HCT116 (cell line): ENCODE data around the gene OR10V1. TPM values are rescaled to one million over a fixed set of nuclear protein-coding genes. Genes with fewer than 3 reads are reported as not detected.

Experiments used
- ATAC-seq: fragments of 200-7000 bp; cut with Tn5 transposase; 2 replicates; pipeline ENCODE4 v1.9.1; 2020; ENCODE audit warnings: mild to moderate bottlenecking, moderate library complexity
- BruUV-seq: library from RNA; stranded (reverse); fragments of 400-500 nt; replicated peaks from 2 replicates; lab custom pipeline; 2021; lab: Mats Ljungman, UMichigan
- CTCF ChIA-PET: fragments of 300-600 bp; sonication (Branson Sonifier 250); formaldehyde crosslinking; loops from one replicate; lab custom pipeline; 2021; ENCODE audit warnings: antibody characterized with exemption; lab: Charles Lee
- POLR2A ChIA-PET: fragments of 300-600, 350-600 bp; sonication (Branson Sonifier 250); formaldehyde crosslinking; loops from one replicate; lab custom pipeline; 2021; ENCODE audit warnings: antibody characterized with exemption; lab: Charles Lee
- RAD21 ChIA-PET, 2 experiments: fragments of 300-600 bp; sonication (Branson Sonifier 250); formaldehyde crosslinking; loops; one replicate each; lab custom pipeline; 2023; ENCODE audit warnings: low total read pairs in 2 of 2; ENCODE audit not compliant: uncharacterized antibody in 2 of 2, unreplicated experiment in 2 of 2, low non-redundant PET in 1 of 2; lab: Charles Lee
- DNase-seq: peaks from one replicate; pipeline ENCODE4 v3.0.0-alpha.2; 2010; ENCODE audit warnings: low read depth, low spot score
- H2AFZ ChIP-seq: fragments of 200-600 bp; shearing (Covaris generic), sonication (generic); 2 replicates; pipeline ENCODE4 v1.6.1; 2017; ENCODE audit warnings: low read depth, mixed run types, mixed read lengths, antibody characterized with exemption, low read length; ENCODE audit not compliant: poor library complexity, severe bottlenecking
- H3K27ac ChIP-seq: 2 replicates; pipeline ENCODE4 v1.5.1; 2012; ENCODE audit warnings: low read depth, low read length
- H3K27me3 ChIP-seq: fragments of 200-600 bp; sonication (generic); 2 replicates; pipeline ENCODE4 v1.6.1; 2016; ENCODE audit warnings: mixed run types, low read length, mixed read lengths; ENCODE audit not compliant: insufficient read depth
- H3K36me3 ChIP-seq, 2 experiments: fragments of 200-500 bp in 1 of 2; fragments of 200-600 bp in 1 of 2; sonication (Bioruptor generic) in 1 of 2; sonication (generic) in 1 of 2; 2 replicates each; pipeline versions ENCODE4 v1.5.1 to v1.6.1; 2014 to 2016; ENCODE audit warnings: low read length in 2 of 2, inconsistent platforms in 1 of 2, mixed read lengths in 1 of 2, mixed run types in 1 of 2; ENCODE audit not compliant: insufficient read depth in 2 of 2, control insufficient read depth in 1 of 2
- H3K4me1 ChIP-seq, 2 experiments: fragments of 200-600 bp in 1 of 2; sonication (generic) in 1 of 2; 2 replicates each; pipeline versions ENCODE4 v1.5.1 to v1.6.1; 2012 to 2017; ENCODE audit warnings: low read length in 2 of 2, inconsistent platforms in 1 of 2, mild to moderate bottlenecking in 1 of 2, mixed read lengths in 1 of 2, mixed run types in 1 of 2, moderate library complexity in 1 of 2; ENCODE audit not compliant: insufficient read depth in 2 of 2, control insufficient read depth in 1 of 2
- H3K4me2 ChIP-seq: fragments of 200-600 bp; sonication (generic); 2 replicates; pipeline ENCODE4 v1.6.1; 2017; ENCODE audit warnings: mixed run types, low read length, mixed read lengths
- H3K4me3 ChIP-seq, 2 experiments: fragments of 200-600 bp in 1 of 2; sonication (generic) in 1 of 2; replicated peaks in 1 of 2; 2 replicates each; pipeline ENCODE4 v1.5.1; 2011 to 2016; ENCODE audit warnings: low read length in 2 of 2, control low read depth in 1 of 2, low read depth in 1 of 2, mild to moderate bottlenecking in 1 of 2, mixed read lengths in 1 of 2, mixed run types in 1 of 2
- H3K79me2 ChIP-seq: fragments of 200-600 bp; sonication (generic); 2 replicates; pipeline ENCODE4 v1.6.1; 2017; ENCODE audit warnings: mild to moderate bottlenecking, mixed run types, low read length, moderate library complexity, mixed read lengths; ENCODE audit not compliant: insufficient read depth
- H3K9ac ChIP-seq: fragments of 200-600 bp; sonication (generic); 2 replicates; pipeline ENCODE4 v1.6.1; 2016; ENCODE audit warnings: low read length, mixed read lengths
- H3K9me2 ChIP-seq: fragments of 200-600 bp; sonication (generic), shearing (Covaris generic); 2 replicates; pipeline ENCODE4 v1.6.1; 2017; ENCODE audit warnings: mixed run types, mild to moderate bottlenecking, moderate library complexity; ENCODE audit not compliant: insufficient read depth
- H3K9me3 ChIP-seq, 2 experiments: fragments of 200-500 bp in 1 of 2; fragments of 200-600 bp in 1 of 2; sonication (Bioruptor generic) in 1 of 2; sonication (generic) in 1 of 2; 2 replicates each; pipeline ENCODE4 v1.6.1; 2014 to 2017; ENCODE audit warnings: low read length in 2 of 2, mixed read lengths in 2 of 2, inconsistent platforms in 1 of 2, low read depth in 1 of 2, mild to moderate bottlenecking in 1 of 2, mixed run types in 1 of 2, moderate library complexity in 1 of 2; ENCODE audit not compliant: control insufficient read depth in 1 of 2, insufficient read depth in 1 of 2
- H4K20me1 ChIP-seq: fragments of 200-600 bp; sonication (generic), shearing (Covaris generic); 2 replicates; pipeline ENCODE4 v1.6.1; 2017; ENCODE audit warnings: mixed run types, mild to moderate bottlenecking, moderate library complexity; ENCODE audit not compliant: insufficient read depth
- CBX3 ChIP-seq: IDR thresholded peaks from 2 replicates; pipeline ENCODE4 v1.6.1; 2012; ENCODE audit warnings: low read depth
- CEBPB ChIP-seq: IDR thresholded peaks from 2 replicates; pipeline ENCODE4 v1.6.1; 2012; ENCODE audit warnings: low read depth
- CTCF ChIP-seq, 3 experiments: fragments of 200-600 bp in 1 of 3; sonication (generic) in 1 of 3; IDR thresholded peaks in 2 of 3; conservative IDR thresholded peaks in 1 of 3; 2 replicates each; pipeline ENCODE4 v1.5.1; 2012 to 2017; ENCODE audit warnings: low read depth in 2 of 3, low read length in 2 of 3, antibody characterized with exemption in 1 of 3, borderline replicate concordance in 1 of 3, control low read depth in 1 of 3, mild to moderate bottlenecking in 1 of 3, mixed read lengths in 1 of 3, mixed run types in 1 of 3, moderate library complexity in 1 of 3; ENCODE audit not compliant: insufficient read depth in 1 of 3
- EGR1 ChIP-seq: IDR thresholded peaks from 2 replicates; pipeline ENCODE4 v1.6.1; 2012; ENCODE audit warnings: low read depth
- ELF1 ChIP-seq: IDR thresholded peaks from 2 replicates; pipeline ENCODE4 v1.6.1; 2012; ENCODE audit warnings: low read depth, borderline replicate concordance
- EZH2 ChIP-seq: fragments of 200-600 bp; sonication (generic); IDR thresholded peaks from 2 replicates; pipeline ENCODE4 v1.6.1; 2017; ENCODE audit warnings: antibody characterized with exemption, mixed run types
- EZH2phosphoT487 ChIP-seq: fragments of 200-600 bp; IDR thresholded peaks from 2 replicates; pipeline ENCODE4 v1.6.1; 2018; ENCODE audit warnings: antibody characterized with exemption, borderline replicate concordance
- FOSL1 ChIP-seq: IDR thresholded peaks from 2 replicates; pipeline ENCODE4 v1.6.1; 2012; ENCODE audit warnings: low read depth
- JUND ChIP-seq: IDR thresholded peaks from 2 replicates; pipeline ENCODE4 v1.6.1; 2012
- POLR2A ChIP-seq: IDR thresholded peaks from 2 replicates; pipeline ENCODE4 v1.7.0; 2011; ENCODE audit warnings: borderline replicate concordance; ENCODE audit not compliant: insufficient read depth, insufficient read length; ENCODE audit errors: extremely low read depth
- POLR2AphosphoS5 ChIP-seq: IDR thresholded peaks from 2 replicates; pipeline ENCODE4 v1.6.1; 2011; ENCODE audit warnings: mild to moderate bottlenecking, low read depth, low read length, moderate library complexity
- RAD21 ChIP-seq: IDR thresholded peaks from 2 replicates; pipeline ENCODE4 v1.6.1; 2012; ENCODE audit warnings: low read depth, mild to moderate bottlenecking
- SIN3A ChIP-seq: IDR thresholded peaks from 2 replicates; pipeline ENCODE4 v1.6.1; 2012; ENCODE audit warnings: low read depth
- SP1 ChIP-seq: IDR thresholded peaks from 2 replicates; pipeline ENCODE4 v1.6.1; 2012; ENCODE audit warnings: low read depth
- SRF ChIP-seq: IDR thresholded peaks from 2 replicates; pipeline ENCODE4 v1.6.1; 2012; ENCODE audit warnings: low read depth
- TCF7L2 ChIP-seq: IDR thresholded peaks from 2 replicates; pipeline ENCODE4 v1.7.0; 2011; ENCODE audit warnings: borderline replicate concordance, inconsistent platforms; ENCODE audit not compliant: insufficient read depth, insufficient read length; ENCODE audit errors: extremely low read depth
- YY1 ChIP-seq: IDR thresholded peaks from 2 replicates; pipeline ENCODE4 v1.6.1; 2011; ENCODE audit warnings: low read length, low read depth, moderate library complexity, mild to moderate bottlenecking; ENCODE audit not compliant: insufficient replicate concordance; ENCODE audit errors: extremely low read depth
- ZFX ChIP-seq: fragments of 450-650 bp; IDR thresholded peaks from 2 replicates; pipeline ENCODE4 v1.6.1; 2017
- ZNF274 ChIP-seq: fragments of 200-500 bp; sonication (Bioruptor generic); IDR thresholded peaks from 2 replicates; pipeline ENCODE4 v1.6.1; 2014; ENCODE audit warnings: mild to moderate bottlenecking, low read depth, low read length, inconsistent platforms
- intact Hi-C: fragments of 100-400 bp; cut with micrococcal nuclease; formaldehyde crosslinking; loops from 2 replicates; pipeline ENCODE4 v1.10.0; 2022
- total RNA-seq: library from RNA; stranded (reverse); gene quantifications from one replicate; pipeline ENCODE4 v1.2.1, GENCODE V29; 2021; ENCODE audit not compliant: unreplicated experiment
- TF ChIP-seq, protein P1 (sequence below): IDR thresholded peaks from 2 replicates; pipeline ENCODE4 v1.6.1; 2011; ENCODE audit warnings: mild to moderate bottlenecking, low read length, moderate library complexity; ENCODE audit not compliant: insufficient replicate concordance; ENCODE audit errors: extremely low read depth
- TF ChIP-seq, protein P2 (sequence below): IDR thresholded peaks from 2 replicates; pipeline ENCODE4 v1.6.1; 2012

The OR10V1 gene
- total RNA-seq, 1 experiment from 2014 or later: not detected

- ChIA-PET CTCF (no interaction called here), POLR2A (no interaction called here), RAD21 (no interaction called here)
- peaks cover 18 to 33% of the 10 kb centered on the region in 2 experiments for H3K4me1 ChIP-seq
- H3K4me3 ChIP-seq: peak overlapping the region in 1 of 2 experiments; percentile 29; a peak in 2 of 4 replicates
- ATAC-seq (peak; percentile 93), DNase-seq (peak; percentile 50)
- no peaks in the 10 kb centered on the region for H3K9me3 ChIP-seq
- intact Hi-C loops: no loop called here
- no peaks in the 10 kb centered on the region for H3K36me3 ChIP-seq
- H2AFZ ChIP-seq: peak overlapping the region; percentile 75
- H3K27me3 ChIP-seq: no peaks in the 10 kb centered on the region
- H3K27ac ChIP-seq: peak overlapping the region; percentile 20; the same call in 1 of the 2 replicates
- no TSS peak for BruUV-seq
- peak overlapping the region; percentile 39; the same call in 1 of the 2 replicates for H3K9ac ChIP-seq
- H3K4me2 ChIP-seq: peak overlapping the region; percentile 79
- H3K9me2 ChIP-seq: no peaks in the 10 kb centered on the region
- H3K79me2 ChIP-seq: no peaks in the 10 kb centered on the region
- H4K20me1 ChIP-seq: no peaks in the 10 kb centered on the region
- TF ChIP-seq RAD21 (no peak), POLR2AphosphoS5 (no peak), CBX3 (peak; percentile 86; the same call in 1 of the 2 replicates), TCF7L2 (peak; percentile 71), JUND (peak; percentile 28; the same call in 1 of the 2 replicates), ZFX (no peak), ZNF274 (no peak), YY1 (no peak), EZH2phosphoT487 (no peak), EZH2 (no peak), SP1 (peak; percentile 49), EGR1 (no peak), POLR2A (no peak), CTCF (IDR thresholded peaks at IDR 0.05 in 2 of 3, conservative IDR thresholded peaks at IDR 0.05 in 1 of 3; ENCODE audit: borderline replicate concordance in 1 of 3, insufficient read depth in 1 of 3, low read depth in 2 of 3, low read length in 2 of 3) (no peak), CEBPB (no peak), SRF (no peak), SIN3A (no peak), ELF1 (no peak), FOSL1 (peak; percentile 32; the same call in 1 of the 2 replicates)
- TF ChIP-seq, protein P1, sequence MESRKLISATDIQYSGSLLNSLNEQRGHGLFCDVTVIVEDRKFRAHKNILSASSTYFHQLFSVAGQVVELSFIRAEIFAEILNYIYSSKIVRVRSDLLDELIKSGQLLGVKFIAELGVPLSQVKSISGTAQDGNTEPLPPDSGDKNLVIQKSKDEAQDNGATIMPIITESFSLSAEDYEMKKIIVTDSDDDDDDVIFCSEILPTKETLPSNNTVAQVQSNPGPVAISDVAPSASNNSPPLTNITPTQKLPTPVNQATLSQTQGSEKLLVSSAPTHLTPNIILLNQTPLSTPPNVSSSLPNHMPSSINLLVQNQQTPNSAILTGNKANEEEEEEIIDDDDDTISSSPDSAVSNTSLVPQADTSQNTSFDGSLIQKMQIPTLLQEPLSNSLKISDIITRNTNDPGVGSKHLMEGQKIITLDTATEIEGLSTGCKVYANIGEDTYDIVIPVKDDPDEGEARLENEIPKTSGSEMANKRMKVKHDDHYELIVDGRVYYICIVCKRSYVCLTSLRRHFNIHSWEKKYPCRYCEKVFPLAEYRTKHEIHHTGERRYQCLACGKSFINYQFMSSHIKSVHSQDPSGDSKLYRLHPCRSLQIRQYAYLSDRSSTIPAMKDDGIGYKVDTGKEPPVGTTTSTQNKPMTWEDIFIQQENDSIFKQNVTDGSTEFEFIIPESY: no peak
- TF ChIP-seq, protein P2, sequence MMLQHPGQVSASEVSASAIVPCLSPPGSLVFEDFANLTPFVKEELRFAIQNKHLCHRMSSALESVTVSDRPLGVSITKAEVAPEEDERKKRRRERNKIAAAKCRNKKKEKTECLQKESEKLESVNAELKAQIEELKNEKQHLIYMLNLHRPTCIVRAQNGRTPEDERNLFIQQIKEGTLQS: no peak
These were observed 6.9 kb downstream of the OR10V1 start for GRCh38 chr11:59706518-59707285.
